Gastroesophageal sphincter (tissue), 4 donors: ENCODE measurements around the gene MAP6. TPM values are rescaled to one million over a fixed set of nuclear protein-coding genes. Genes with fewer than 3 reads are reported as not detected.

ENCODE experiments used
- ATAC-seq: fragments of 150-250 bp; one replicate; pipeline ENCODE4 v1.9.1; 2016; ENCODE audit warnings: mild to moderate bottlenecking, moderate library complexity
- H3K27ac ChIP-seq, 4 donors: fragments of 200-600 bp; sonication (generic) in 3 of 4; 1 replicate in 3 of 4; 2 replicates in 1 of 4; pipeline ENCODE4 v1.5.1; 2016 to 2019
- H3K27me3 ChIP-seq: fragments of 200-600 bp; sonication (generic); one replicate; pipeline ENCODE4 v1.5.1; 2019
- H3K36me3 ChIP-seq, 2 donors: fragments of 200-600 bp; sonication (generic); one replicate each; pipeline ENCODE4 v1.5.1; 2019; ENCODE audit warnings: control low read depth in 1 of 2
- H3K4me1 ChIP-seq, 3 donors: fragments of 200-600 bp; sonication (generic); 1 replicate in 2 of 3; 2 replicates in 1 of 3; pipeline ENCODE4 v1.5.1; 2016 to 2019; ENCODE audit warnings: control low read depth in 2 of 3
- H3K4me3 ChIP-seq, 2 donors: fragments of 200-600 bp; sonication (generic); one replicate each; pipeline ENCODE4 v1.5.1; 2019; ENCODE audit warnings: mild to moderate bottlenecking in 1 of 2, moderate library complexity in 1 of 2
- H3K9me3 ChIP-seq, 3 donors: fragments of 200-600 bp; sonication (generic); one replicate each; pipeline ENCODE4 v1.5.1; 2017 to 2019; ENCODE audit warnings: control low read depth in 2 of 3
- EP300 ChIP-seq: sonication (generic); formaldehyde crosslinking; IDR thresholded peaks from one replicate; pipeline ENCODE4 v1.6.1; 2017; ENCODE audit warnings: antibody characterized with exemption, mild to moderate bottlenecking
- POLR2A ChIP-seq, 2 donors: fragments of 450-650 bp; IDR thresholded peaks; one replicate each; pipeline ENCODE4 v1.6.1; 2017; ENCODE audit warnings: antibody characterized with exemption in 2 of 2, mild to moderate bottlenecking in 2 of 2, moderate library complexity in 1 of 2
- POLR2AphosphoS5 ChIP-seq: sonication (generic); formaldehyde crosslinking; IDR thresholded peaks from one replicate; pipeline ENCODE4 v1.6.1; 2017; ENCODE audit warnings: antibody characterized with exemption
- WGBS, 2 donors: methylation state at CpG; one replicate each; pipeline ENCODE4 v1.1.5; 2018; ENCODE audit warnings: low coverage in 1 of 2; 5-methylcytosine and 5-hydroxymethylcytosine counted together
- total RNA-seq, 4 donors: library from RNA; depleted of rRNA; stranded (reverse); fragments of >200 nt; gene quantifications; one replicate each; pipeline ENCODE4 v1.1.0, GENCODE V29; 2016
- TF ChIP-seq, protein P1 (sequence below), 4 experiments: fragments of 200-600 bp in 2 of 4; fragments of 450-650 bp in 2 of 4; sonication (generic) in 1 of 4; IDR thresholded peaks; one replicate each; pipeline ENCODE4 v1.5.1; 2017 to 2019; ENCODE audit warnings: antibody characterized with exemption in 4 of 4, mild to moderate bottlenecking in 2 of 4, moderate library complexity in 2 of 4

Gene MAP6
- total RNA-seq, 4 donors from 2014 or later, result 23.3 to 35.5 (median 25.5) TPM

GRCh38 chr11:75579841-75580240, 89.0 kb downstream of the MAP6 start:
- ATAC-seq, result no peak
- no peak overlapping the region for H3K27ac ChIP-seq
- no peaks in the 10 kb centered on the region for H3K9me3 ChIP-seq
- peaks cover 0 to 47% (median 4%) of the 10 kb centered on the region in 3 donors for H3K4me1 ChIP-seq
- TF ChIP-seq, protein P1, sequence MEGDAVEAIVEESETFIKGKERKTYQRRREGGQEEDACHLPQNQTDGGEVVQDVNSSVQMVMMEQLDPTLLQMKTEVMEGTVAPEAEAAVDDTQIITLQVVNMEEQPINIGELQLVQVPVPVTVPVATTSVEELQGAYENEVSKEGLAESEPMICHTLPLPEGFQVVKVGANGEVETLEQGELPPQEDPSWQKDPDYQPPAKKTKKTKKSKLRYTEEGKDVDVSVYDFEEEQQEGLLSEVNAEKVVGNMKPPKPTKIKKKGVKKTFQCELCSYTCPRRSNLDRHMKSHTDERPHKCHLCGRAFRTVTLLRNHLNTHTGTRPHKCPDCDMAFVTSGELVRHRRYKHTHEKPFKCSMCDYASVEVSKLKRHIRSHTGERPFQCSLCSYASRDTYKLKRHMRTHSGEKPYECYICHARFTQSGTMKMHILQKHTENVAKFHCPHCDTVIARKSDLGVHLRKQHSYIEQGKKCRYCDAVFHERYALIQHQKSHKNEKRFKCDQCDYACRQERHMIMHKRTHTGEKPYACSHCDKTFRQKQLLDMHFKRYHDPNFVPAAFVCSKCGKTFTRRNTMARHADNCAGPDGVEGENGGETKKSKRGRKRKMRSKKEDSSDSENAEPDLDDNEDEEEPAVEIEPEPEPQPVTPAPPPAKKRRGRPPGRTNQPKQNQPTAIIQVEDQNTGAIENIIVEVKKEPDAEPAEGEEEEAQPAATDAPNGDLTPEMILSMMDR (IDR thresholded peaks at IDR 0.05), result no peak
- TF ChIP-seq EP300 (no peak), POLR2A (IDR thresholded peaks at IDR 0.05) (no peak), POLR2AphosphoS5 (no peak)
- H3K27me3 ChIP-seq, result no peaks in the 10 kb centered on the region
- peaks cover 0 to under 1% of the 10 kb centered on the region in 2 donors for H3K36me3 ChIP-seq
- no peak overlapping the region for H3K4me3 ChIP-seq
- 53 to 80% methylated on average over 1 of the region's 1 CpG for WGBS, 2 donors

- Histone ChIP-seq H3K4me1 (peaks cover 0 to 39% (median 2%) of the 10 kb centered on the region in 3 donors), H3K9me3 (no peaks in the 10 kb centered on the region), H3K36me3 (peaks cover 0 to 9% of the 10 kb centered on the region in 2 donors), H3K4me3 (no peak overlapping the region), H3K27ac (no peak overlapping the region), H3K27me3 (no peaks in the 10 kb centered on the region)
- WGBS, 2 donors, result 8 to 22% methylated on average over 1 of the region's 1 CpG
- TF ChIP-seq POLR2A (IDR thresholded peaks at IDR 0.05) (no peak), EP300 (no peak), POLR2AphosphoS5 (no peak)
- TF ChIP-seq, protein P1 (IDR thresholded peaks at IDR 0.05), result no peak
- no peak for ATAC-seq
These were observed 89.9 kb downstream of the MAP6 start for GRCh38 chr11:75578977-75579376.

- no peaks in the 10 kb centered on the region for H3K9me3 ChIP-seq
- WGBS, 2 donors, result 0 to 8% methylated on average over 1 to 9 of the region's 10 CpGs
- peak; percentile 32 for ATAC-seq
- no peaks in the 10 kb centered on the region for H3K27me3 ChIP-seq
- peaks cover 0 to 36% (median 0%) of the 10 kb centered on the region in 3 donors for H3K4me1 ChIP-seq
- H3K27ac ChIP-seq, result peak overlapping the region in 2 of 4 donors; percentile 33 to 49
- H3K4me3 ChIP-seq, result no peak overlapping the region
- H3K36me3 ChIP-seq, result peaks cover 0 to 27% of the 10 kb centered on the region in 2 donors
- TF ChIP-seq POLR2AphosphoS5 (no peak), EP300 (no peak), POLR2A (IDR thresholded peaks at IDR 0.05) (no peak)
- TF ChIP-seq, protein P1 (IDR thresholded peaks at IDR 0.05), result peak in 3 of 4 experiments; percentile 33 to 82 (median 44)
These were observed 91.6 kb downstream of the MAP6 start for GRCh38 chr11:75577207-75577606.

DNA sequence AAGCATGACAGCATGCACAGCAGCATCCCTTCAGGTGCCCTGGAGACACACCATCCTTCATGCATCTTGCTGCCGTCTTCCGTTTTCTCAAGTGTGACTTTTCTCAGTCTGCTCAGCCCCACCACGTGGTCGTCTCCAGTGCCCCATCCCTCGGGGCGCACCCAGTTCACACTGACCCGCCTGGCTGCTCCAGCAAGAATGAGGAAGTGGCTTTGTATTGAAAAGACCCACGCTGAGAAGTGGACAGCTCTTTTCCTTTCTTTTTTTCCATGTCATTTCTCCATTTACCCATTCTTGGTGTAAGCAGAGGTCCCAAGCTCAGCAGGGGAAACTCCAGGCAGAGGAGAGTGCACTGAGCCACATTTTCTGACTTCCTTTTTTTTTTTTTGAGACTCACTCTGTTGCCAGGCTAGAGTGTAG, 92.3 kb downstream of the MAP6 start:
- peak; percentile 40 for ATAC-seq
- Histone ChIP-seq H3K9me3 (no peaks in the 10 kb centered on the region), H3K27ac (peak overlapping the region in 2 of 4 donors; percentile 33 to 49), H3K27me3 (no peaks in the 10 kb centered on the region), H3K36me3 (peaks cover 0 to 34% of the 10 kb centered on the region in 2 donors), H3K4me1 (peaks cover 0 to 41% (median 0%) of the 10 kb centered on the region in 3 donors), H3K4me3 (no peak overlapping the region)
- 0 to 36% methylated on average over 2 to 7 of the region's 8 CpGs for WGBS, 2 donors
- TF ChIP-seq POLR2AphosphoS5, result no peak
- no peak for TF ChIP-seq POLR2A (IDR thresholded peaks at IDR 0.05)
- TF ChIP-seq, protein P1 (IDR thresholded peaks at IDR 0.05), result no peak

GRCh38 chr11:75576017-75576416, 92.8 kb downstream of the MAP6 start:
- Histone ChIP-seq H3K9me3 (no peaks in the 10 kb centered on the region), H3K4me1 (peaks cover 0 to 45% (median 0%) of the 10 kb centered on the region in 3 donors), H3K36me3 (peaks cover 0 to 39% of the 10 kb centered on the region in 2 donors), H3K27ac (peak overlapping the region in 1 of 4 donors; percentile 49), H3K27me3 (no peaks in the 10 kb centered on the region), H3K4me3 (no peak overlapping the region)
- TF ChIP-seq POLR2A (IDR thresholded peaks at IDR 0.05) (no peak), EP300 (no peak), POLR2AphosphoS5 (no peak)
- TF ChIP-seq, protein P1 (IDR thresholded peaks at IDR 0.05), result no peak
- 69 to 76% methylated on average over 6 of the region's 6 CpGs for WGBS, 2 donors
- no peak for ATAC-seq
